Coronary artery (tissue), 2 donors: ENCODE results near the gene MAML1.

Source experiments
- DNase-seq: peaks from one replicate; pipeline ENCODE4 v3.0.0-alpha.2; 2017; ENCODE audit warnings: low spot score
- H3K27ac ChIP-seq, 2 donors: fragments of 200-600 bp; sonication (generic); one replicate each; pipeline ENCODE4 v1.5.1; 2016 to 2019
- H3K4me3 ChIP-seq: fragments of 200-600 bp; sonication (generic); 2 replicates; pipeline ENCODE4 v1.5.1; 2016; ENCODE audit warnings: mild to moderate bottlenecking, moderate library complexity
- CTCF ChIP-seq: fragments of 200-600 bp; sonication (generic); IDR thresholded peaks from one replicate; pipeline ENCODE4 v1.5.1; 2019; ENCODE audit warnings: antibody characterized with exemption

Gene MAML1

GRCh38 chr5:179812135-179812825, 79.7 kb downstream of the MAML1 start:
- TF ChIP-seq CTCF: no peak
- Histone ChIP-seq H3K4me3 (no peak overlapping the region), H3K27ac (no peak overlapping the region)
- DNase-seq: no peak

- no peak for DNase-seq
- no peak for TF ChIP-seq CTCF
- Histone ChIP-seq H3K4me3 (no peak overlapping the region), H3K27ac (no peak overlapping the region)
These were observed 80.5 kb downstream of the MAML1 start for GRCh38 chr5:179812997-179813607.

- H3K4me3 ChIP-seq: no peak overlapping the region
- DNase-seq: no peak
- H3K27ac ChIP-seq: no peak overlapping the region
- no peak for TF ChIP-seq CTCF
These were observed 81.5 kb downstream of the MAML1 start for GRCh38 chr5:179814090-179814489.

- Histone ChIP-seq H3K27ac (no peak overlapping the region), H3K4me3 (no peak overlapping the region)
- no peak for TF ChIP-seq CTCF
- no peak for DNase-seq
These were observed 83.0 kb downstream of the MAML1 start for GRCh38 chr5:179815491-179816249.

- TF ChIP-seq CTCF: no peak
- Histone ChIP-seq H3K4me3 (peak overlapping the region; percentile 75), H3K27ac (peak overlapping the region; percentile 47 to 55)
- no peak for DNase-seq
These were observed 83.8 kb downstream of the MAML1 start for GRCh38 chr5:179816401-179816795.

GRCh38 chr5:179816796-179817469, 84.3 kb downstream of the MAML1 start:
- TF ChIP-seq CTCF: no peak
- peak overlapping the region; percentile 75 for H3K4me3 ChIP-seq
- peak overlapping the region; percentile 47 to 55 for H3K27ac ChIP-seq
- no peak for DNase-seq
